ENCODE results near the gene DISC1.
A peak's percentile ranks its signal among the peaks of the same experiment; 100 is the strongest.

The DISC1 gene

DNA sequence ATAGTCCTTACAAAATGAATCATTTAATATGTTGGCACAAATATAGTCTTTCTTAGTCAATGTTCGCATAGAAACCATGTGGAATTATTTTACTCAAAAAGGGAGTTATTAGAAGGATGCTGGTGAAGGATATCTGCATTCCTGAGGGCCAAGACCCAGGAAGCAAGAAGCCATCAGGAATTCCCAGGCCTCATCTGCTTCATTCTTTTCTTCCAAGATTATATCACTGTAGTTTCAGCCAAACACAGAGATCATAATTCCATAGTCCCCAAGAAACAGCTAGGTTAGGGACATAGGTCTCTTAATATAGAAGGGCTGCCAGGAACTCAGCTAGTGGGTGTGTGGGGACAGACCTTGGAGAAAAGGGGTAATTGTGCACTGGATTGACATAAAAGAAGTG is 28.6 kb upstream of the DISC1 start:
- DNase-seq (ENCODE audit: insufficient read length, low spot score) (no peak), FAIRE-seq (no peak)
- TF ChIP-seq, protein P1, sequence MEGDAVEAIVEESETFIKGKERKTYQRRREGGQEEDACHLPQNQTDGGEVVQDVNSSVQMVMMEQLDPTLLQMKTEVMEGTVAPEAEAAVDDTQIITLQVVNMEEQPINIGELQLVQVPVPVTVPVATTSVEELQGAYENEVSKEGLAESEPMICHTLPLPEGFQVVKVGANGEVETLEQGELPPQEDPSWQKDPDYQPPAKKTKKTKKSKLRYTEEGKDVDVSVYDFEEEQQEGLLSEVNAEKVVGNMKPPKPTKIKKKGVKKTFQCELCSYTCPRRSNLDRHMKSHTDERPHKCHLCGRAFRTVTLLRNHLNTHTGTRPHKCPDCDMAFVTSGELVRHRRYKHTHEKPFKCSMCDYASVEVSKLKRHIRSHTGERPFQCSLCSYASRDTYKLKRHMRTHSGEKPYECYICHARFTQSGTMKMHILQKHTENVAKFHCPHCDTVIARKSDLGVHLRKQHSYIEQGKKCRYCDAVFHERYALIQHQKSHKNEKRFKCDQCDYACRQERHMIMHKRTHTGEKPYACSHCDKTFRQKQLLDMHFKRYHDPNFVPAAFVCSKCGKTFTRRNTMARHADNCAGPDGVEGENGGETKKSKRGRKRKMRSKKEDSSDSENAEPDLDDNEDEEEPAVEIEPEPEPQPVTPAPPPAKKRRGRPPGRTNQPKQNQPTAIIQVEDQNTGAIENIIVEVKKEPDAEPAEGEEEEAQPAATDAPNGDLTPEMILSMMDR (IDR thresholded peaks at IDR 0.05; ENCODE audit: insufficient read depth, missing control alignments), result no peak

DNA sequence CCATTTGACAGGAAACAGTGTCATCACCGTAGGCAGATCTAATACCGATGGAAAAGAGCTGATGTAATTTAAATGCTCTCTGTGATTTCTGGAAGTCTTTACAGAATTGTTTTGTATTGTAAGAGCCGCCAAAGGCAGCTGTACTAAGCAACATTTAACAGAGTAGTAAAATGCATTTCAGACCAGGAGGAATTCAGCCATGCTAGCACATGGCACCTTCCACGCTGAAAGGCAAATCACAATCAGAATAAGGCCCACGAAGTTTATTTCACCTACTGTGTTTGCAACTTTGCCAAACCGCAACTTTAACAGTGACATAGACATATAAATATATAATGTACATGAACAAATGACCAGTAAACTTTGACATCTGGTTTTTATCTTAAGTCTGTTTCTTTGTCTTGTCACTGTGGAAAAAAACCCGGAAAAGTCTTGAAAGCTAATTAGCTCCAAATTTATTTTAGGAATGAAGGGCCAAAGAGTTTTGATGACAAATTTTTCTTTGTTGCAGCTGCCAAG is 26.1 kb upstream of the DISC1 start:
- TF ChIP-seq, protein P1 (IDR thresholded peaks at IDR 0.05; ENCODE audit: insufficient read depth, missing control alignments), result no peak
- FAIRE-seq (peak; percentile 25), DNase-seq (ENCODE audit: insufficient read length, low spot score) (no peak)

DNA sequence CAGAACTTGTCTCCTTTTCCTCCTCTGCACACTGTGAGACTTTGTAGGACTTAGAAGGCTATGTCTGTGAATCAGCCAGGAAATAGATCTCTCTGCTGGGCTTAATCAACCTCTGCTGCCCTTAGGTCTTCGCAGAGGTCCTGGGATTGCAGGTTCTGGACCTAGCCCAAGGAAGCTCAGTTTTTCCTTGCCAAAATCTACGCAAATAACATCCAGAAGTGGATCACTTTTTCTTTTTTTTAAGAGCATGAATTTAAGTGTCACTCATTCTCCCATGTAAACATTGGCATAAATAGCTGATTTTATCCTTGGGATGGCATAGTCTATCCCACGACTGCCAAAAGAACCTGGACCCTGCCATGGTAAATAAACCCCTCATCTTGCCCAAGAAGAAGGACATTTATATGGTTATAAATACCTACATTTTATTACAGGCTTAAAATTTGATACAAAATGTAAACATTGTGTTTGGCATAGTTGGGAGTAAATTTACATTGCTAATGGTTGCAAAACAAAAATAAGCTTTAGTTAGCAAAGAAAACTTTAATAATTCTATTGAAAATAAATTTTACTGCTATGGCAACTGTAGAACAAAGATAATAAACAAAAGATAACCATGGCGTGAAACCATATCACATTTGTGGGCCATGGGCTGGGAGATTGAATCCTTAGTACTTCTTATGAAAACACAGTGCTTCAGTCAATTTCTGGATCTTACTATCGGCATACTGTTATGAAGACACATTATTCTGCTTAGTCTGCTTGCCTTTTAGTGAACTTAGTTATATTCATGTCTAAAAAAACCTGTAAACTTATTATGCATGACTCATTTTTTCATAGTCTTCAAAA is 24.5 kb upstream of the DISC1 start:
- TF ChIP-seq, protein P1 (IDR thresholded peaks at IDR 0.05; ENCODE audit: insufficient read depth, missing control alignments), result no peak
- DNase-seq (ENCODE audit: insufficient read length, low spot score), result no peak
- no peak for FAIRE-seq

DNA sequence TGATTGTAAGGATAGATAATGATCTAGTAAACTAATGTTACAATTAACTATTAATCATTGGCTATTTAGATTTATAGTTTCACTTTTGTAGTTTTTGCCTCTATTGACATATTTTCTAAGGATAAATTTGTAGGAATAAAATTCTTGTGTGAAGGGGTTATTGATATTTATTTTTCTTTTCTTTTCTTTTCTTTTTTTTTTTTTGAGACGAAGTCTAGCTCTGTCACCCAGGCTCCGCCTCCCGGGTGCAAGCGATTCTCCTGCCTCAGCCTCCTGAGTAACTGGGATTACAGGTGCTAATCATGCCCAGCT is 24.0 kb upstream of the DISC1 start:
- FAIRE-seq (no peak), DNase-seq (ENCODE audit: insufficient read length, low spot score) (no peak)
- TF ChIP-seq, protein P1 (IDR thresholded peaks at IDR 0.05; ENCODE audit: insufficient read depth, missing control alignments), result no peak

DNA sequence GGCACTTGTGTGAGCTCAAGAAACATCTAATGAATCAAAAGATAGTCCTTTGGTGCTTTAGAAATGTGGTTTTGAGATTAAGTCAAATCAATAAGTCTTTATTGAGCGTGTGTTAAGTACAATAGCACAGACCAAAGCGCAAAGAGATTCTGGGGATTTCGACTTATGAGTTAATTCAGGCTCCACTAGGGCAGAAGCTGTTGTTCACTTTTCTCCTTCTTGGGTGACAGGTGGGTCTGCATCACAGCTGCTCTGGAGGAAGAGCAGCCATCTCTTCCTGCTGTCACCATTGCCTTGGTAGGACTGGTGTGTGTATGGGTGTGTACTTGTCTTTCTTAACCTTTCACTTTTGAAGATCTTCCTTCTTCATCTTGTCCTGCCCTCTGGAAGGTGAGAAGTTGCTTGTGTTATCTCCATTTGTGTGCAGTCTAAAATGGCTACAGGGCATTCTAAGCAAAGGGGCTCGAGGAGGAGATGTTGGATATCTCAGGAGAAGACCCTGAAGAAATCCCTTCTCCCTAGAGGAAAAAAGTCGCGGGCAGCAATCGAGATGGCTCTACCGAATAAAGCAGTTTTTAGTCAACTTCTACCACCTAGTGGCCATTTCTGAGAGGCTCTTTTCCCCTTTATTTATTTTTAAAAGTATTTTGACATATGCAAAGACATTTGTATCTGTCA is 22.9 kb upstream of the DISC1 start:
- FAIRE-seq (peak; percentile 68), DNase-seq (ENCODE audit: insufficient read length, low spot score) (no peak)
- TF ChIP-seq, protein P1 (IDR thresholded peaks at IDR 0.05; ENCODE audit: insufficient read depth, missing control alignments), result peak; percentile 91

DNA sequence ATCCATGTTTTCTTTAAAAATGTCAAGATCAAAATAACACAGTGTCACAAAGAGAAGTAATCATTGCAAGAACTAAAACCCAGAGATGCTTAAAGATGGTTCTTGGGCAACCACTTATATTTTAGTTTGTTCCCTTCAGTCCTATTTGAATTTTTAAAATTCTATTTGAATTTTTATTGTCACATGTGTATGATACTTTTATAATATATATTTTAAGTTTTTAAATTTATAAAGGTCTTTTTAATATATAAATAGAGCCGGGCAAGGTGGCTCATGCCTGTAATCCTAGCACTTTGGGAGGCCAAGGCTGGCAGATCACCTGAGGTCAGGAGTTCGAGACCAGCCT is 22.3 kb upstream of the DISC1 start:
- DNase-seq (ENCODE audit: insufficient read length, low spot score), result no peak
- FAIRE-seq, result no peak
- TF ChIP-seq, protein P1 (IDR thresholded peaks at IDR 0.05; ENCODE audit: insufficient read depth, missing control alignments), result no peak

All from D721Med (cell line).